Measurements from ENCODE around the gene FHAD1. TPM values are rescaled to one million over a fixed set of nuclear protein-coding genes. Genes with fewer than 3 reads are reported as not detected.

Gene FHAD1
- total and polyA plus RNA-seq, 9 of the 15 experiments (the other 6 are each of a cell fraction or from before 2014, with no cell fraction given): 0.32 to 2.1 (median 1.5) TPM; not detected in 1

DNA sequence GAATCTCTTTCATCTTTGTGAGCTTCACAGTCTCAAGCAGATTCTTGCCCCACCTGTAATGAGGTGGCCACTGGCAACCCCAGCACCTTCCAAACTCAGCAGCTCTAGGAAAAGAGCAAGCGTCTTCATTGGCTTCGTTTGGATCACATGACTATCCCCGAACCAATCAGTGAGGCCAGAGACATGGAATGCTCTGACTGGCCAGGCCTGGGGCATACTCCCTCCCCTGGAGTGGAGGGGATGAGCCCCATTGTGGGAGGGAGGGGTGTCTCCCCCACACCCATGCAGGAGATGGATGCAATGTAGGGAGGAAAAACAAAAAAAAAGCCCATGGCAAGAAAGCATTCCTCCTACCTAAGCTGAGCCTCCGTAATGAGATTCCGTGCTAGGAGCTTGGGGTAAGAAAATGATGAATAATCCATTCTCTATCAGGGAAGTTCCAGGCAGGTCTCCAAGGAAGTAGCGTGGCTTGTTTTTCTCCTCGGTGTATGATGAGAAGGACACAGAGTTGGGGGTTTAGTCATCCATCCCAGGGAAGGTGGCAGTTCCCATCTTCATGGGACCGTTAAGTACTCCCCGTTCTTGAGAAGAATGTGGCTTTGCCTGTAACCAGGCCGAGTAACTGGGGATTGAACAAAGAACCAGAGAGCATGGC lies 32.7 kb downstream of the FHAD1 start:
- Histone ChIP-seq H3K27me3 (ENCODE audit: control insufficient read depth in 2 of 2, insufficient read depth in 2 of 2, low read length in 2 of 2) (peaks cover 29 to 56% of the 10 kb centered on the region in 2 experiments), H3K4me2 (ENCODE audit: insufficient read depth, low read length) (no peak overlapping the region), H4K20me1 (replicated peaks; ENCODE audit: control insufficient read depth, insufficient read depth, low read length) (no peaks in the 10 kb centered on the region), H3K4me1 (replicated peaks in 1 of 2; ENCODE audit: control insufficient read depth in 2 of 2, insufficient read depth in 2 of 2, low read length in 2 of 2) (no peaks in the 10 kb centered on the region; a peak in 1 of 5 replicates), H3K4me3 (no peak overlapping the region), H3K79me2 (ENCODE audit: control insufficient read depth, insufficient read depth, low read length) (no peaks in the 10 kb centered on the region), H3K27ac (ENCODE audit: extremely low read depth, low read depth, low read length) (no peak overlapping the region), H3K36me3 (ENCODE audit: control insufficient read depth, insufficient read depth, low read length) (no peaks in the 10 kb centered on the region), H3K9ac (ENCODE audit: insufficient read depth in 1 of 2, low read depth in 2 of 2, low read length in 2 of 2) (no peak overlapping the region), H3K9me1 (ENCODE audit: control insufficient read depth, insufficient read depth, low read length) (no peaks in the 10 kb centered on the region), H3K9me3 (replicated peaks; ENCODE audit: control insufficient read depth, insufficient read depth, low read depth, low read length) (no peaks in the 10 kb centered on the region), H2AFZ (ENCODE audit: low read depth, low read length) (no peak overlapping the region)
- ChIA-PET POLR2A (interaction anchor here (0.7 to 1.6 kb wide), 4 partner anchors 9 to 378 kb away, joined by 4 to 7 read pairs (median 6); no protein-coding TSS in a partner anchor), CTCF (ENCODE audit: low intra/inter-chr PET ratio) (no interaction called here)
- WGBS (ENCODE audit: insufficient coverage, low coverage, missing lambda C conversion rate): 7% methylated on average over 10 of the region's 10 CpGs
- DNase-seq (ENCODE audit: extremely low read depth in 1 of 4, low spot score in 3 of 4) (peak; percentile 25 to 69 (median 62)), FAIRE-seq (peak; percentile 6), ATAC-seq (peak; percentile 92)
- BruUV-seq (replicated peaks): no TSS peak
- in situ Hi-C loops (cut with MboI) (loop anchor here (10.0 kb wide), 1 partner anchor 155 kb away; no protein-coding TSS in a partner anchor), intact Hi-C loops (cut with micrococcal nuclease) (no loop called here)
- TF ChIP-seq KAT8 (IDR thresholded peaks at IDR 0.05; ENCODE audit: low read depth): no peak
- no peak for TF ChIP-seq SOX6 (IDR thresholded peaks at IDR 0.05)
- TF ChIP-seq, protein P1, sequence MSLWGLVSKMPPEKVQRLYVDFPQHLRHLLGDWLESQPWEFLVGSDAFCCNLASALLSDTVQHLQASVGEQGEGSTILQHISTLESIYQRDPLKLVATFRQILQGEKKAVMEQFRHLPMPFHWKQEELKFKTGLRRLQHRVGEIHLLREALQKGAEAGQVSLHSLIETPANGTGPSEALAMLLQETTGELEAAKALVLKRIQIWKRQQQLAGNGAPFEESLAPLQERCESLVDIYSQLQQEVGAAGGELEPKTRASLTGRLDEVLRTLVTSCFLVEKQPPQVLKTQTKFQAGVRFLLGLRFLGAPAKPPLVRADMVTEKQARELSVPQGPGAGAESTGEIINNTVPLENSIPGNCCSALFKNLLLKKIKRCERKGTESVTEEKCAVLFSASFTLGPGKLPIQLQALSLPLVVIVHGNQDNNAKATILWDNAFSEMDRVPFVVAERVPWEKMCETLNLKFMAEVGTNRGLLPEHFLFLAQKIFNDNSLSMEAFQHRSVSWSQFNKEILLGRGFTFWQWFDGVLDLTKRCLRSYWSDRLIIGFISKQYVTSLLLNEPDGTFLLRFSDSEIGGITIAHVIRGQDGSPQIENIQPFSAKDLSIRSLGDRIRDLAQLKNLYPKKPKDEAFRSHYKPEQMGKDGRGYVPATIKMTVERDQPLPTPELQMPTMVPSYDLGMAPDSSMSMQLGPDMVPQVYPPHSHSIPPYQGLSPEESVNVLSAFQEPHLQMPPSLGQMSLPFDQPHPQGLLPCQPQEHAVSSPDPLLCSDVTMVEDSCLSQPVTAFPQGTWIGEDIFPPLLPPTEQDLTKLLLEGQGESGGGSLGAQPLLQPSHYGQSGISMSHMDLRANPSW (CRISPR knock-in tag; IDR thresholded peaks at IDR 0.05): no peak
- TF ChIP-seq GABPB2 (CRISPR knock-in tag; conservative IDR thresholded peaks at IDR 0.05): no peak
- no peak for TF ChIP-seq CC2D1A (IDR thresholded peaks at IDR 0.05)
- no peak for TF ChIP-seq SMARCC2 (IDR thresholded peaks at IDR 0.05; ENCODE audit: low read depth)
- TF ChIP-seq, protein P2, sequence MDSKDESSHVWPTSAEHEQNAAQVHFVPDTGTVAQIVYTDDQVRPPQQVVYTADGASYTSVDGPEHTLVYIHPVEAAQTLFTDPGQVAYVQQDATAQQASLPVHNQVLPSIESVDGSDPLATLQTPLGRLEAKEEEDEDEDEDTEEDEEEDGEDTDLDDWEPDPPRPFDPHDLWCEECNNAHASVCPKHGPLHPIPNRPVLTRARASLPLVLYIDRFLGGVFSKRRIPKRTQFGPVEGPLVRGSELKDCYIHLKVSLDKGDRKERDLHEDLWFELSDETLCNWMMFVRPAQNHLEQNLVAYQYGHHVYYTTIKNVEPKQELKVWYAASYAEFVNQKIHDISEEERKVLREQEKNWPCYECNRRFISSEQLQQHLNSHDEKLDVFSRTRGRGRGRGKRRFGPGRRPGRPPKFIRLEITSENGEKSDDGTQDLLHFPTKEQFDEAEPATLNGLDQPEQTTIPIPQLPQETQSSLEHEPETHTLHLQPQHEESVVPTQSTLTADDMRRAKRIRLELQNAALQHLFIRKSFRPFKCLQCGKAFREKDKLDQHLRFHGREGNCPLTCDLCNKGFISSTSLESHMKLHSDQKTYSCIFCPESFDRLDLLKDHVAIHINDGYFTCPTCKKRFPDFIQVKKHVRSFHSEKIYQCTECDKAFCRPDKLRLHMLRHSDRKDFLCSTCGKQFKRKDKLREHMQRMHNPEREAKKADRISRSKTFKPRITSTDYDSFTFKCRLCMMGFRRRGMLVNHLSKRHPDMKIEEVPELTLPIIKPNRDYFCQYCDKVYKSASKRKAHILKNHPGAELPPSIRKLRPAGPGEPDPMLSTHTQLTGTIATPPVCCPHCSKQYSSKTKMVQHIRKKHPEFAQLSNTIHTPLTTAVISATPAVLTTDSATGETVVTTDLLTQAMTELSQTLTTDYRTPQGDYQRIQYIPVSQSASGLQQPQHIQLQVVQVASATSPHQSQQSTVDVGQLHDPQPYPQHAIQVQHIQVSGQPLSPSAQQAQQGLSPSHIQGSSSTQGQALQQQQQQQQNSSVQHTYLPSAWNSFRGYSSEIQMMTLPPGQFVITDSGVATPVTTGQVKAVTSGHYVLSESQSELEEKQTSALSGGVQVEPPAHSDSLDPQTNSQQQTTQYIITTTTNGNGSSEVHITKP (IDR thresholded peaks at IDR 0.05; ENCODE audit: partially characterized antibody): no peak
- TF ChIP-seq NFIC (IDR thresholded peaks at IDR 0.05): no peak
- no peak for TF ChIP-seq MBD2 (IDR thresholded peaks at IDR 0.05; ENCODE audit: borderline replicate concordance, low read depth)
- TF ChIP-seq FOS (IDR thresholded peaks at IDR 0.05; ENCODE audit: extremely low read depth, insufficient read length): peak; percentile 57
- TF ChIP-seq ZNF436 (CRISPR knock-in tag; IDR thresholded peaks at IDR 0.05): no peak
- no peak for TF ChIP-seq E2F3 (CRISPR knock-in tag; IDR thresholded peaks at IDR 0.05)
- no peak for TF ChIP-seq RCOR1 (IDR thresholded peaks at IDR 0.05; ENCODE audit: borderline replicate concordance in 1 of 2, low read depth in 2 of 2, low read length in 2 of 2)

All from K562 (cell line).